ENCODE data around the gene CCND1.

Gene CCND1

DNA sequence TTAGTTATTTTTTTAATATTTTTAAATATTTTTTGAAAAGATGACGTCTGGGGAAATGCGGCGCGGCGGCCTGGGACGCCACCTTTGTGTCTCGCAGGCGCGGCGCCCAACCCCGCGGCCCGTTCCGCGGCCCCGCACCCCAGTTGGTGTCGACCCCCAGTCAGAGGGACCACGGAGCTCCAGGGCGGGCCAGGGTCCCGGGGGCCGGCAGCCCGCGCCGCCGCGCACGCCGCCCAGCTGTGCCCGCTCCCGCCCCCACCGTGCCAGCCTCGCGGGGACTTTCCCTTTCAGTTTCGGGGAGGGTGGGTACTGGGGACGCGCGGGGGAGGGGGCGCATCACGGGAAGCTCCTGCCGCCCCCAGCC, 1.6 kb downstream of the CCND1 start:
- Histone ChIP-seq H3K4me2 (ENCODE audit: low read length) (peak overlapping the region; percentile 78), H3K4me1 (no peaks in the 10 kb centered on the region), H3K79me2 (no peaks in the 10 kb centered on the region), H2AFZ (peak overlapping the region; percentile 46), H3K36me3 (ENCODE audit: control insufficient read depth, insufficient read depth, low read length) (no peaks in the 10 kb centered on the region), H3K27ac (no peak overlapping the region), H3K27me3 (ENCODE audit: control insufficient read depth, insufficient read depth, low read length) (no peaks in the 10 kb centered on the region), H3K9ac (no peak overlapping the region), H3K4me3 (ENCODE audit: low read depth, low read length) (peak overlapping the region; percentile 66), H3K9me3 (ENCODE audit: control insufficient read depth, low read length) (no peaks in the 10 kb centered on the region)
- TF ChIP-seq, protein P1, sequence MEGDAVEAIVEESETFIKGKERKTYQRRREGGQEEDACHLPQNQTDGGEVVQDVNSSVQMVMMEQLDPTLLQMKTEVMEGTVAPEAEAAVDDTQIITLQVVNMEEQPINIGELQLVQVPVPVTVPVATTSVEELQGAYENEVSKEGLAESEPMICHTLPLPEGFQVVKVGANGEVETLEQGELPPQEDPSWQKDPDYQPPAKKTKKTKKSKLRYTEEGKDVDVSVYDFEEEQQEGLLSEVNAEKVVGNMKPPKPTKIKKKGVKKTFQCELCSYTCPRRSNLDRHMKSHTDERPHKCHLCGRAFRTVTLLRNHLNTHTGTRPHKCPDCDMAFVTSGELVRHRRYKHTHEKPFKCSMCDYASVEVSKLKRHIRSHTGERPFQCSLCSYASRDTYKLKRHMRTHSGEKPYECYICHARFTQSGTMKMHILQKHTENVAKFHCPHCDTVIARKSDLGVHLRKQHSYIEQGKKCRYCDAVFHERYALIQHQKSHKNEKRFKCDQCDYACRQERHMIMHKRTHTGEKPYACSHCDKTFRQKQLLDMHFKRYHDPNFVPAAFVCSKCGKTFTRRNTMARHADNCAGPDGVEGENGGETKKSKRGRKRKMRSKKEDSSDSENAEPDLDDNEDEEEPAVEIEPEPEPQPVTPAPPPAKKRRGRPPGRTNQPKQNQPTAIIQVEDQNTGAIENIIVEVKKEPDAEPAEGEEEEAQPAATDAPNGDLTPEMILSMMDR (IDR thresholded peaks at IDR 0.05): no peak

DNA sequence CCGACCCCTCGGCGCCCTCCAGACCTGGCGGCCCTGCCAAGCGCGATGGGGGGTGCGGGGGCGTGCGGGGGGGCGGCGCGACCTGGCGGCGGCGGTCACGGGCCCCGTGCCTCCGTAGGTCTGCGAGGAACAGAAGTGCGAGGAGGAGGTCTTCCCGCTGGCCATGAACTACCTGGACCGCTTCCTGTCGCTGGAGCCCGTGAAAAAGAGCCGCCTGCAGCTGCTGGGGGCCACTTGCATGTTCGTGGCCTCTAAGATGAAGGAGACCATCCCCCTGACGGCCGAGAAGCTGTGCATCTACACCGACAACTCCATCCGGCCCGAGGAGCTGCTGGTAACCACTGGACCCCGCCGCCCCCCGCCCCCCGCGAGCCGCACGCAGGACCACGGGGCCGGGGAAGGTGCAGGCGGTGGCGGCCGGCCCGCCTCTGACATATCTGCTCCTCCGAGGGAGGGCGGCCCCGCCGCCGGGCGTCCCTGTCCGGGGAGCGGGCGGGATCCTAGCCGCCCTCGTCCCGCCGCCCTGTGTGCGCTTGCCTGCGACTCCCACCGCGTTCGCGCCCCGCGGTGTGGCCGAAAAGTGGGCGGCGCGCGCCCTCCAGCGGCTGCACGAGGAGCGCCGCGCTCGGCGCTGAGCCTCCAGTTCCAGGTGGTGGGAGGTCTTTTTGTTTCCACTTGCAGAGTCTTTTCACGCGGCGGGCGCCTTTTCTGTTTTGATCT, 2.1 kb downstream of the CCND1 start:
- Histone ChIP-seq H3K27ac (no peak overlapping the region), H3K27me3 (ENCODE audit: control insufficient read depth, insufficient read depth, low read length) (no peaks in the 10 kb centered on the region), H3K79me2 (no peaks in the 10 kb centered on the region), H3K4me3 (ENCODE audit: low read depth, low read length) (peak overlapping the region; percentile 66), H3K36me3 (ENCODE audit: control insufficient read depth, insufficient read depth, low read length) (no peaks in the 10 kb centered on the region), H3K9me3 (ENCODE audit: control insufficient read depth, low read length) (no peaks in the 10 kb centered on the region), H3K4me1 (no peaks in the 10 kb centered on the region), H3K4me2 (ENCODE audit: low read length) (peak overlapping the region; percentile 78), H3K9ac (no peak overlapping the region), H2AFZ (peak overlapping the region; percentile 42)
- TF ChIP-seq, protein P1 (IDR thresholded peaks at IDR 0.05): peak; percentile 77

DNA sequence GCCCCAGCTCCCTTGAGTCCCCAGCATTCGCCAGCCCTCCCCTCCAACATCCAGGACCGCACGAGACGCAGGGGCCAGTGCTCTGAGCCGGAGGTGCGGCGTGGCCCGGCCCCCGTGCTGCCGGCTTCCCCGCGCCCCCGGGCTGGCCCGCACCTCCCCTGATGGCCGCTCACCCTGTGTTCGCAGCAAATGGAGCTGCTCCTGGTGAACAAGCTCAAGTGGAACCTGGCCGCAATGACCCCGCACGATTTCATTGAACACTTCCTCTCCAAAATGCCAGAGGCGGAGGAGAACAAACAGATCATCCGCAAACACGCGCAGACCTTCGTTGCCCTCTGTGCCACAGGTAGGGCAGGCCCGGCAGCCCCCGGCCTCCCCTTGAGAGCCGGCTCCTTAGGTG, 2.7 kb downstream of the CCND1 start:
- no peaks in the 10 kb centered on the region for H3K36me3 ChIP-seq (ENCODE audit: control insufficient read depth, insufficient read depth, low read length)
- H3K4me1 ChIP-seq: no peaks in the 10 kb centered on the region
- no peak overlapping the region for H3K27ac ChIP-seq
- H3K4me3 ChIP-seq (ENCODE audit: low read depth, low read length): no peak overlapping the region
- no peak overlapping the region for H3K9ac ChIP-seq
- no peaks in the 10 kb centered on the region for H3K79me2 ChIP-seq
- no peaks in the 10 kb centered on the region for H3K27me3 ChIP-seq (ENCODE audit: control insufficient read depth, insufficient read depth, low read length)
- no peaks in the 10 kb centered on the region for H3K9me3 ChIP-seq (ENCODE audit: control insufficient read depth, low read length)
- peak overlapping the region; percentile 78 for H3K4me2 ChIP-seq (ENCODE audit: low read length)
- H2AFZ ChIP-seq: no peak overlapping the region
- TF ChIP-seq, protein P1 (IDR thresholded peaks at IDR 0.05): no peak

DNA sequence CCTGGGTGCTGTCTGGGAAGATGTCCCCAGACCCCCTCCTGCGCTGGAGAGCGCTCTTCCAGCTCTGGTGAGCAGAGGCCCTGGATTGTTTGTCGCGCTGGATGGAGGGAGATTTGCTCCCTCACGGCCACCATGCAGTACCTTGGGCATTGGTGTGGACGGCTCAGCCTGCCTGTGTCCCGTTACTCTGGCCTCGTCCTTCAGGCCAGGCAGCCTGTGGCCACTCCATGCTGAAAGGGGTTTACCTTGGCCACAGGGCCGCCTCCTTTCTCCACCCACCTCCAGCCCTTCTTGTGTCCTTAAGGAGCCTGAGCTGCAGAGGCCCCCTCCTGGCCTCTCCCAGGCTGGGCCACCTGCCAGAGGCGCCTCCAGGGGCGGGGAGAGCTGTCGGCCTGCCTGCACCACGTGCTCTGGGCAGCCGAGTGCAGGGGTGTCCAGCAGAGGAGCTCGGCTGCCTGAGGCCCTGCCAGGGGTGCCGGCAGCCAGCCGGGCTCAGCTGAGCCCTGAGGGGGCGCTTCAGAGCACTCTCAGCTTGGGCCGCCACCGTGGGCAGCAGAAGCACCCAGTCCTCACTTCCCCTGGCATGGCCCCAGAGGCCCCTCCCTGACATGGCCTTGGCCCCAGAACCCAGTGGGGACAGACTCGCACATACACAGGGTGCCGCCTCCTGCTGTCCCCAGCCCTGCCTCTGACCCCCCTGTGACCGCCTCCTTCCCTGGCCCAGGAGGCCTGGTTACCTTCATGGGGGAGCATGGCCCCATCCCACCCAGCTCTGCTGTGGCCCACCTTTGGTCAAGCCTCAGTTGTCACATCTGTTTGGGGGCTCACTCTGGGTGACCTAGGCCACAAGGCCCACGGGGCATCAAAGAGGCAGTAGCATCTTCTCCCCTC, 3.4 kb downstream of the CCND1 start:
- H3K4me2 ChIP-seq (ENCODE audit: low read length): no peak overlapping the region
- H3K4me1 ChIP-seq: no peaks in the 10 kb centered on the region
- H2AFZ ChIP-seq: no peak overlapping the region
- no peak overlapping the region for H3K9ac ChIP-seq
- TF ChIP-seq, protein P1 (IDR thresholded peaks at IDR 0.05): peak; percentile 16
- H3K9me3 ChIP-seq (ENCODE audit: control insufficient read depth, low read length): no peaks in the 10 kb centered on the region
- H3K27me3 ChIP-seq (ENCODE audit: control insufficient read depth, insufficient read depth, low read length): no peaks in the 10 kb centered on the region
- H3K36me3 ChIP-seq (ENCODE audit: control insufficient read depth, insufficient read depth, low read length): no peaks in the 10 kb centered on the region
- no peaks in the 10 kb centered on the region for H3K79me2 ChIP-seq
- H3K4me3 ChIP-seq (ENCODE audit: low read depth, low read length): no peak overlapping the region
- no peak overlapping the region for H3K27ac ChIP-seq
